ENCODE data around the gene FAM200B.

Gene FAM200B

DNA sequence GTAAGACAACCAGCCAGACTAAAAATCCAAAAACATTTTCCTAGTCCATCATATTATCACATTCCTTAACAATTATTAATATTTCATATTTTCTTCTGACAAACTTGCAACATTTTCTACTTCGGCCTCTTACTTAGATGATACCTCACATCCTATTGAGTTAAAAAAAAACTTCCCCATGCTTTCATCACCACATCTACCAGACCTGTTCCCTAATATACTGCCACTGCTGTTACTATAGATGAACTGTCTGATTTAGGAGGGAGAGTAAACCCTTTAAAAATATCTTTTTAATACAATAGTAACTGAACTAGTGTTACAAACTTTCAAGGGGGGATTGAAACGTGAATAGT is 1.5 kb downstream of the FAM200B start:
- Histone ChIP-seq H3K4me2 (ENCODE audit: low read depth, low read length, poor library complexity, severe bottlenecking) (peak overlapping the region; percentile 91), H3K79me2 (ENCODE audit: insufficient read depth, low read length) (peaks cover 73% of the 10 kb centered on the region), H3K36me3 (ENCODE audit: insufficient read depth, low read length) (0 out of 2 replicates have a peak, but pooled peaks cover 5% of the 10 kb centered on the region), H3K27me3 (ENCODE audit: insufficient read depth, low read length, poor library complexity, severe bottlenecking) (no peaks in the 10 kb centered on the region), H3K4me1 (ENCODE audit: insufficient read depth, low read length, poor library complexity, severe bottlenecking) (peaks cover 64% of the 10 kb centered on the region), H3K4me3 (ENCODE audit: low read length, poor library complexity, severe bottlenecking) (peak overlapping the region; percentile 96), H2AFZ (ENCODE audit: low read length) (no peak overlapping the region), H3K9me3 (ENCODE audit: insufficient read depth, low read depth, low read length) (no peaks in the 10 kb centered on the region), H3K9me2 (replicated peaks; ENCODE audit: low read depth, low read length) (no peaks in the 10 kb centered on the region), H3K9ac (ENCODE audit: low read depth, low read length, poor library complexity, severe bottlenecking) (peak overlapping the region; percentile 100), H4K20me1 (ENCODE audit: insufficient read depth, low read length, poor library complexity, severe bottlenecking) (no peaks in the 10 kb centered on the region), H3F3A (ENCODE audit: low read depth) (no peaks in the 10 kb centered on the region)
- TF ChIP-seq, protein P1, sequence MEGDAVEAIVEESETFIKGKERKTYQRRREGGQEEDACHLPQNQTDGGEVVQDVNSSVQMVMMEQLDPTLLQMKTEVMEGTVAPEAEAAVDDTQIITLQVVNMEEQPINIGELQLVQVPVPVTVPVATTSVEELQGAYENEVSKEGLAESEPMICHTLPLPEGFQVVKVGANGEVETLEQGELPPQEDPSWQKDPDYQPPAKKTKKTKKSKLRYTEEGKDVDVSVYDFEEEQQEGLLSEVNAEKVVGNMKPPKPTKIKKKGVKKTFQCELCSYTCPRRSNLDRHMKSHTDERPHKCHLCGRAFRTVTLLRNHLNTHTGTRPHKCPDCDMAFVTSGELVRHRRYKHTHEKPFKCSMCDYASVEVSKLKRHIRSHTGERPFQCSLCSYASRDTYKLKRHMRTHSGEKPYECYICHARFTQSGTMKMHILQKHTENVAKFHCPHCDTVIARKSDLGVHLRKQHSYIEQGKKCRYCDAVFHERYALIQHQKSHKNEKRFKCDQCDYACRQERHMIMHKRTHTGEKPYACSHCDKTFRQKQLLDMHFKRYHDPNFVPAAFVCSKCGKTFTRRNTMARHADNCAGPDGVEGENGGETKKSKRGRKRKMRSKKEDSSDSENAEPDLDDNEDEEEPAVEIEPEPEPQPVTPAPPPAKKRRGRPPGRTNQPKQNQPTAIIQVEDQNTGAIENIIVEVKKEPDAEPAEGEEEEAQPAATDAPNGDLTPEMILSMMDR (conservative IDR thresholded peaks at IDR 0.05; ENCODE audit: low read length): no peak
- no peak for TF ChIP-seq EZH2phosphoT487 (IDR thresholded peaks at IDR 0.05; ENCODE audit: borderline replicate concordance)

DNA sequence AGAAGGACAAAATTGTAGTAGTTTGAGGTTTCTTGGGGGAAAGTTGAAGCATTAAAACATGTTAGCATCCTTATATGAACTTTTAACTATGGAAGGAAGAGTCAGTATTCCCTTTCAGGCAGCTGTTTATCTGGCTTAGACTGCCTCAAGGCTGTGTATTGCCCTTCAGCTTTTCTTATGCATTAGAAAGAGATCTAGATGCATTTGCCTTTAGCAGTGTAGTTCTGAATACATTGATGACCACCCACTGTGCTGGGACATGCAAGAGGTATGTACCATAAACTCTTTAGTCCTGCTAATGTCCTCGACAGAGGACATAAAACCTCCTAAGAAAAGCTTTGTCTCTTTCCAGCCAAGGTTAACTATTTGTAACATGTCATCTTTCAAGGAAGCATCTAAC is 2.9 kb downstream of the FAM200B start:
- no peaks in the 10 kb centered on the region for H3K27me3 ChIP-seq (ENCODE audit: insufficient read depth, low read length, poor library complexity, severe bottlenecking)
- peaks cover 54% of the 10 kb centered on the region for H3K4me1 ChIP-seq (ENCODE audit: insufficient read depth, low read length, poor library complexity, severe bottlenecking)
- no peaks in the 10 kb centered on the region for H3F3A ChIP-seq (ENCODE audit: low read depth)
- no peaks in the 10 kb centered on the region for H3K9me2 ChIP-seq (replicated peaks; ENCODE audit: low read depth, low read length)
- no peak for TF ChIP-seq EZH2phosphoT487 (IDR thresholded peaks at IDR 0.05; ENCODE audit: borderline replicate concordance)
- TF ChIP-seq, protein P1 (conservative IDR thresholded peaks at IDR 0.05; ENCODE audit: low read length): no peak
- peak overlapping the region; percentile 96 for H3K4me3 ChIP-seq (ENCODE audit: low read length, poor library complexity, severe bottlenecking)
- H3K79me2 ChIP-seq (ENCODE audit: insufficient read depth, low read length): peaks cover 59% of the 10 kb centered on the region
- no peaks in the 10 kb centered on the region for H4K20me1 ChIP-seq (ENCODE audit: insufficient read depth, low read length, poor library complexity, severe bottlenecking)
- 0 out of 2 replicates have a peak, but pooled peaks cover 5% of the 10 kb centered on the region for H3K36me3 ChIP-seq (ENCODE audit: insufficient read depth, low read length)
- H3K4me2 ChIP-seq (ENCODE audit: low read depth, low read length, poor library complexity, severe bottlenecking): peak overlapping the region; percentile 91
- H3K9ac ChIP-seq (ENCODE audit: low read depth, low read length, poor library complexity, severe bottlenecking): no peak overlapping the region
- no peaks in the 10 kb centered on the region for H3K9me3 ChIP-seq (ENCODE audit: insufficient read depth, low read depth, low read length)
- H2AFZ ChIP-seq (ENCODE audit: low read length): no peak overlapping the region

DNA sequence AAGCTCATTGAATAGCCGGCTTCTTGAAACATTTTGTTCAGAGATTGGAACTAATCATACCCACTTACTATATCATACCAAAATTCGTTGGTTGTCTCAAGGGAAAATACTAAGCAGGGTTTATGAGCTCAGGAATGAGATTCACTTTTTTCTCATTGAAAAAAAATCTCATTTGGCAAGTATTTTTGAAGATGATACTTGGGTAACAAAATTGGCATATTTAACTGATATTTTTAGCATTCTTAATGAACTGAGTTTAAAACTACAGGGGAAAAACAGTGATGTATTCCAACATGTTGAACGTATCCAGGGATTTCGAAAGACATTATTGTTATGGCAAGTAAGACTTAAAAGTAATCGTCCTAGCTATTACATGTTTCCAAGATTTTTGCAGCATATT is 6.4 kb downstream of the FAM200B start:
- no peaks in the 10 kb centered on the region for H3F3A ChIP-seq (ENCODE audit: low read depth)
- H3K4me1 ChIP-seq (ENCODE audit: insufficient read depth, low read length, poor library complexity, severe bottlenecking): peaks cover 37% of the 10 kb centered on the region
- no peak overlapping the region for H3K4me3 ChIP-seq (ENCODE audit: low read length, poor library complexity, severe bottlenecking)
- H2AFZ ChIP-seq (ENCODE audit: low read length): no peak overlapping the region
- H3K79me2 ChIP-seq (ENCODE audit: insufficient read depth, low read length): peaks cover 26% of the 10 kb centered on the region
- H3K9me2 ChIP-seq (replicated peaks; ENCODE audit: low read depth, low read length): no peaks in the 10 kb centered on the region
- no peaks in the 10 kb centered on the region for H4K20me1 ChIP-seq (ENCODE audit: insufficient read depth, low read length, poor library complexity, severe bottlenecking)
- H3K9me3 ChIP-seq (ENCODE audit: insufficient read depth, low read depth, low read length): no peaks in the 10 kb centered on the region
- TF ChIP-seq, protein P1 (conservative IDR thresholded peaks at IDR 0.05; ENCODE audit: low read length): no peak
- TF ChIP-seq EZH2phosphoT487 (IDR thresholded peaks at IDR 0.05; ENCODE audit: borderline replicate concordance): no peak
- H3K4me2 ChIP-seq (ENCODE audit: low read depth, low read length, poor library complexity, severe bottlenecking): no peak overlapping the region
- H3K36me3 ChIP-seq (ENCODE audit: insufficient read depth, low read length): 0 out of 2 replicates have a peak, but pooled peaks cover 5% of the 10 kb centered on the region
- H3K9ac ChIP-seq (ENCODE audit: low read depth, low read length, poor library complexity, severe bottlenecking): no peak overlapping the region
- H3K27me3 ChIP-seq (ENCODE audit: insufficient read depth, low read length, poor library complexity, severe bottlenecking): no peaks in the 10 kb centered on the region

All from Loucy (cell line).